ENCODE measurements around the gene AWAT2.

DNA sequence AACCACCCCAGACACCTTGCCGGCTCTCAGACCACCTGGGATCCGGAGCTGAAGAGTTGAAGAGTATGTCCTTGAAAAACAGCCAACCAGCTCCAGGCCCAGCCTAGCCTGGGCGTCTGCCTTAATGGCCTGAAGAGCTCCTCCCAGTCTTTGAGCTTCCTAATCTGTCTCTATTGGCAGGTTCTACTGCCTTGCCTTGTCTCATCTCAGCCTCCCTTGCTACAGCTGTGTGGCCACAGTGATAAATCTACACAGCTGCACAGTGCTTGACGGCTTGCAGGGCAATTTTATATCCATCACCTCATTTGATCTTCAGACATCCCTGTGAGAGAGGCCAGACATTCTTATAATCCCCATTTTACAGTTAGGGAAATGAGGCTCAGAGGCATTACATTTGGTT, 19.9 kb downstream of the AWAT2 start:
- TF ChIP-seq, protein P1, sequence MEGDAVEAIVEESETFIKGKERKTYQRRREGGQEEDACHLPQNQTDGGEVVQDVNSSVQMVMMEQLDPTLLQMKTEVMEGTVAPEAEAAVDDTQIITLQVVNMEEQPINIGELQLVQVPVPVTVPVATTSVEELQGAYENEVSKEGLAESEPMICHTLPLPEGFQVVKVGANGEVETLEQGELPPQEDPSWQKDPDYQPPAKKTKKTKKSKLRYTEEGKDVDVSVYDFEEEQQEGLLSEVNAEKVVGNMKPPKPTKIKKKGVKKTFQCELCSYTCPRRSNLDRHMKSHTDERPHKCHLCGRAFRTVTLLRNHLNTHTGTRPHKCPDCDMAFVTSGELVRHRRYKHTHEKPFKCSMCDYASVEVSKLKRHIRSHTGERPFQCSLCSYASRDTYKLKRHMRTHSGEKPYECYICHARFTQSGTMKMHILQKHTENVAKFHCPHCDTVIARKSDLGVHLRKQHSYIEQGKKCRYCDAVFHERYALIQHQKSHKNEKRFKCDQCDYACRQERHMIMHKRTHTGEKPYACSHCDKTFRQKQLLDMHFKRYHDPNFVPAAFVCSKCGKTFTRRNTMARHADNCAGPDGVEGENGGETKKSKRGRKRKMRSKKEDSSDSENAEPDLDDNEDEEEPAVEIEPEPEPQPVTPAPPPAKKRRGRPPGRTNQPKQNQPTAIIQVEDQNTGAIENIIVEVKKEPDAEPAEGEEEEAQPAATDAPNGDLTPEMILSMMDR (IDR thresholded peaks at IDR 0.05; ENCODE audit: low read length), result no peak
- TF ChIP-seq EZH2 (IDR thresholded peaks at IDR 0.05; ENCODE audit: borderline replicate concordance, low read length), result no peak

Data from OCI-LY1 (cell line).